KMS-11 (cell line): ENCODE results near the gene EIF3K.

Source experiments
- H2AFZ ChIP-seq: fragments of 200-600 bp; sonication (generic); 2 replicates; pipeline ENCODE4 v1.6.1; 2016; ENCODE audit warnings: antibody characterized with exemption, mixed run types, low read depth
- H3K27ac ChIP-seq: fragments of 200-600 bp; sonication (generic); 2 replicates; pipeline ENCODE4 v1.6.1; 2016; ENCODE audit warnings: mild to moderate bottlenecking, mixed run types
- H3K27me3 ChIP-seq: fragments of 200-600 bp; sonication (generic); 2 replicates; pipeline ENCODE4 v1.6.1; 2017; ENCODE audit warnings: mild to moderate bottlenecking, low read depth, mixed run types, moderate library complexity; ENCODE audit not compliant: insufficient read depth
- H3K36me3 ChIP-seq: fragments of 200-600 bp; sonication (generic); 2 replicates; pipeline ENCODE4 v1.6.1; 2017; ENCODE audit warnings: mild to moderate bottlenecking, mixed run types; ENCODE audit not compliant: insufficient read depth
- H3K4me1 ChIP-seq: fragments of 200-600 bp; sonication (generic); 2 replicates; pipeline ENCODE4 v1.6.1; 2016; ENCODE audit warnings: mild to moderate bottlenecking, low read depth, mixed run types; ENCODE audit not compliant: poor library complexity, severe bottlenecking
- H3K4me2 ChIP-seq: fragments of 200-600 bp; sonication (generic); 2 replicates; pipeline ENCODE4 v1.7.0; 2016; ENCODE audit warnings: mild to moderate bottlenecking, mixed run types
- H3K4me3 ChIP-seq: fragments of 200-600 bp; sonication (generic); IDR thresholded peaks from 2 replicates; pipeline ENCODE4 v1.6.1; 2017; ENCODE audit warnings: low read depth, low read length, mixed read lengths; ENCODE audit not compliant: insufficient read depth
- H3K79me2 ChIP-seq: fragments of 200-600 bp; sonication (generic); 2 replicates; pipeline ENCODE4 v1.6.1; 2016; ENCODE audit warnings: low read depth, mixed run types; ENCODE audit not compliant: insufficient read depth
- H3K9ac ChIP-seq: fragments of 200-600 bp; sonication (generic); 2 replicates; pipeline ENCODE4 v1.6.1; 2016; ENCODE audit warnings: mild to moderate bottlenecking, mixed run types
- H4K20me1 ChIP-seq: fragments of 200-600 bp; sonication (generic); 2 replicates; pipeline ENCODE4 v1.6.1; 2016; ENCODE audit warnings: mild to moderate bottlenecking, mixed run types; ENCODE audit not compliant: insufficient read depth
- CTCF ChIP-seq: fragments of 200-600 bp; sonication (generic); conservative IDR thresholded peaks from 2 replicates; pipeline ENCODE4 v1.6.1; 2017; ENCODE audit warnings: low read depth, mild to moderate bottlenecking, antibody characterized with exemption, low read length, moderate library complexity, mixed read lengths

Gene EIF3K

GRCh38 chr19:38588041-38588440, 30.9 kb upstream of the EIF3K start:
- Histone ChIP-seq H2AFZ (no peak overlapping the region), H3K27ac (no peak overlapping the region), H4K20me1 (no peaks in the 10 kb centered on the region), H3K27me3 (no peaks in the 10 kb centered on the region), H3K36me3 (no peaks in the 10 kb centered on the region), H3K4me2 (no peak overlapping the region), H3K4me3 (no peak overlapping the region), H3K9ac (no peak overlapping the region), H3K79me2 (no peaks in the 10 kb centered on the region), H3K4me1 (peaks cover 12% of the 10 kb centered on the region)
- no peak for TF ChIP-seq CTCF

- no peak for TF ChIP-seq CTCF
- no peaks in the 10 kb centered on the region for H3K27me3 ChIP-seq
- no peaks in the 10 kb centered on the region for H3K36me3 ChIP-seq
- no peaks in the 10 kb centered on the region for H3K4me1 ChIP-seq
- H3K27ac ChIP-seq, result no peak overlapping the region
- H2AFZ ChIP-seq, result no peak overlapping the region
- no peak overlapping the region for H3K9ac ChIP-seq
- no peaks in the 10 kb centered on the region for H3K79me2 ChIP-seq
- H3K4me2 ChIP-seq, result no peak overlapping the region
- H3K4me3 ChIP-seq, result no peak overlapping the region
- H4K20me1 ChIP-seq, result no peaks in the 10 kb centered on the region
These were observed 26.0 kb upstream of the EIF3K start for GRCh38 chr19:38592940-38593339.

GRCh38 chr19:38596057-38596981, 22.7 kb upstream of the EIF3K start:
- H3K36me3 ChIP-seq, result no peaks in the 10 kb centered on the region
- H3K27ac ChIP-seq, result no peak overlapping the region
- no peak overlapping the region for H3K9ac ChIP-seq
- H3K79me2 ChIP-seq, result no peaks in the 10 kb centered on the region
- H2AFZ ChIP-seq, result no peak overlapping the region
- no peaks in the 10 kb centered on the region for H4K20me1 ChIP-seq
- no peaks in the 10 kb centered on the region for H3K27me3 ChIP-seq
- no peak for TF ChIP-seq CTCF
- H3K4me2 ChIP-seq, result no peak overlapping the region
- no peaks in the 10 kb centered on the region for H3K4me1 ChIP-seq
- H3K4me3 ChIP-seq, result no peak overlapping the region

GRCh38 chr19:38597075-38597474, 21.9 kb upstream of the EIF3K start:
- Histone ChIP-seq H3K4me2 (no peak overlapping the region), H3K4me1 (no peaks in the 10 kb centered on the region), H2AFZ (no peak overlapping the region), H3K36me3 (no peaks in the 10 kb centered on the region), H3K27me3 (no peaks in the 10 kb centered on the region), H3K27ac (no peak overlapping the region), H3K4me3 (no peak overlapping the region), H3K79me2 (no peaks in the 10 kb centered on the region), H4K20me1 (no peaks in the 10 kb centered on the region), H3K9ac (no peak overlapping the region)
- no peak for TF ChIP-seq CTCF
